ENCODE measurements around the gene LDLRAD3.

DNA sequence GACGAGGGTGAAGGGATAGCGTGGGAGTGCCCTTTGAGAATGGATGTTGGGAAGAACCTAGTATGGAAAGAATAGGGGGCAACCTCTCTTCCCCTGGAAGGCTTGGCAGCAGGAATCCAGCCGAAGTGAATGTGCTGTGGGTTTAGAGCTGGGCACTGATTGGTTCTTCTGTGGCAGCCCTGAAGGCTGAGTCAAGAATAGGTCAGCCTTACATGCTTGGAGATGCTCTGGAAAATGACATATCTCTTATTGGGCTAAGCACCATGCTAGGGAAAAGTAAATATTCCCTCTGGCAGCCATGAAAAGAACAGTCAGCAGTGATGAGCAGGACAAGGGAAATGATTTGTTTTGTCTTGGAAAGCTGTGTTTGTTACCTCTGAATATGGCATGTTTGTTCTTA lies 195.9 kb downstream of the LDLRAD3 start:
- TF ChIP-seq, protein P1, sequence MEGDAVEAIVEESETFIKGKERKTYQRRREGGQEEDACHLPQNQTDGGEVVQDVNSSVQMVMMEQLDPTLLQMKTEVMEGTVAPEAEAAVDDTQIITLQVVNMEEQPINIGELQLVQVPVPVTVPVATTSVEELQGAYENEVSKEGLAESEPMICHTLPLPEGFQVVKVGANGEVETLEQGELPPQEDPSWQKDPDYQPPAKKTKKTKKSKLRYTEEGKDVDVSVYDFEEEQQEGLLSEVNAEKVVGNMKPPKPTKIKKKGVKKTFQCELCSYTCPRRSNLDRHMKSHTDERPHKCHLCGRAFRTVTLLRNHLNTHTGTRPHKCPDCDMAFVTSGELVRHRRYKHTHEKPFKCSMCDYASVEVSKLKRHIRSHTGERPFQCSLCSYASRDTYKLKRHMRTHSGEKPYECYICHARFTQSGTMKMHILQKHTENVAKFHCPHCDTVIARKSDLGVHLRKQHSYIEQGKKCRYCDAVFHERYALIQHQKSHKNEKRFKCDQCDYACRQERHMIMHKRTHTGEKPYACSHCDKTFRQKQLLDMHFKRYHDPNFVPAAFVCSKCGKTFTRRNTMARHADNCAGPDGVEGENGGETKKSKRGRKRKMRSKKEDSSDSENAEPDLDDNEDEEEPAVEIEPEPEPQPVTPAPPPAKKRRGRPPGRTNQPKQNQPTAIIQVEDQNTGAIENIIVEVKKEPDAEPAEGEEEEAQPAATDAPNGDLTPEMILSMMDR (IDR thresholded peaks at IDR 0.05) = no peak
- TF ChIP-seq, protein P2, sequence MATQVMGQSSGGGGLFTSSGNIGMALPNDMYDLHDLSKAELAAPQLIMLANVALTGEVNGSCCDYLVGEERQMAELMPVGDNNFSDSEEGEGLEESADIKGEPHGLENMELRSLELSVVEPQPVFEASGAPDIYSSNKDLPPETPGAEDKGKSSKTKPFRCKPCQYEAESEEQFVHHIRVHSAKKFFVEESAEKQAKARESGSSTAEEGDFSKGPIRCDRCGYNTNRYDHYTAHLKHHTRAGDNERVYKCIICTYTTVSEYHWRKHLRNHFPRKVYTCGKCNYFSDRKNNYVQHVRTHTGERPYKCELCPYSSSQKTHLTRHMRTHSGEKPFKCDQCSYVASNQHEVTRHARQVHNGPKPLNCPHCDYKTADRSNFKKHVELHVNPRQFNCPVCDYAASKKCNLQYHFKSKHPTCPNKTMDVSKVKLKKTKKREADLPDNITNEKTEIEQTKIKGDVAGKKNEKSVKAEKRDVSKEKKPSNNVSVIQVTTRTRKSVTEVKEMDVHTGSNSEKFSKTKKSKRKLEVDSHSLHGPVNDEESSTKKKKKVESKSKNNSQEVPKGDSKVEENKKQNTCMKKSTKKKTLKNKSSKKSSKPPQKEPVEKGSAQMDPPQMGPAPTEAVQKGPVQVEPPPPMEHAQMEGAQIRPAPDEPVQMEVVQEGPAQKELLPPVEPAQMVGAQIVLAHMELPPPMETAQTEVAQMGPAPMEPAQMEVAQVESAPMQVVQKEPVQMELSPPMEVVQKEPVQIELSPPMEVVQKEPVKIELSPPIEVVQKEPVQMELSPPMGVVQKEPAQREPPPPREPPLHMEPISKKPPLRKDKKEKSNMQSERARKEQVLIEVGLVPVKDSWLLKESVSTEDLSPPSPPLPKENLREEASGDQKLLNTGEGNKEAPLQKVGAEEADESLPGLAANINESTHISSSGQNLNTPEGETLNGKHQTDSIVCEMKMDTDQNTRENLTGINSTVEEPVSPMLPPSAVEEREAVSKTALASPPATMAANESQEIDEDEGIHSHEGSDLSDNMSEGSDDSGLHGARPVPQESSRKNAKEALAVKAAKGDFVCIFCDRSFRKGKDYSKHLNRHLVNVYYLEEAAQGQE (IDR thresholded peaks at IDR 0.05; ENCODE audit: insufficient read depth in 1 of 2, low read depth in 2 of 2, low read length in 1 of 2) = no peak

All from Panc1 (cell line).